BJ (cell line): ENCODE results near the gene CCDC187. TPM values are rescaled to one million over a fixed set of nuclear protein-coding genes. Genes with fewer than 3 reads are reported as not detected.

ENCODE experiments used
- CTCF ChIA-PET: fragments of 350-600 bp; formaldehyde crosslinking; extraction: SDS; loops from one replicate; lab custom pipeline; 2021; ENCODE audit warnings: antibody characterized with exemption, inconsistent platforms; lab: Yijun Ruan, JAX
- POLR2A ChIA-PET: fragments of 300-600 bp; sonication (Branson Sonifier 250); formaldehyde crosslinking; extraction: SDS; loops from one replicate; lab custom pipeline; 2021; ENCODE audit warnings: antibody characterized with exemption; lab: Charles Lee
- DNase-seq: peaks from one replicate; pipeline ENCODE4 v3.0.0-alpha.2; 2011; ENCODE audit warnings: low read depth
- H3K27me3 ChIP-seq: 2 replicates; pipeline ENCODE4 v1.6.0; 2011; ENCODE audit warnings: low read length; ENCODE audit not compliant: control insufficient read depth, insufficient read depth
- H3K36me3 ChIP-seq: 2 replicates; pipeline ENCODE4 v1.5.1; 2011; ENCODE audit warnings: low read length; ENCODE audit not compliant: control insufficient read depth, insufficient read depth
- H3K4me3 ChIP-seq: 2 replicates; pipeline ENCODE4 v1.5.1; 2011; ENCODE audit warnings: low read depth, mild to moderate bottlenecking, control low read depth, low read length
- polyA plus RNA-seq: library from polyadenylated mRNA; depleted of rRNA; stranded (reverse); fragments of >200 nt; gene quantifications from 2 replicates; pipeline ENCODE4 v1.2.3, GENCODE V29; 2011
- TF ChIP-seq, protein P1 (sequence below): IDR thresholded peaks from 2 replicates; pipeline ENCODE4 v1.5.1; 2011; ENCODE audit warnings: low read depth, mild to moderate bottlenecking, control low read depth, inconsistent platforms, low read length, moderate library complexity; ENCODE audit not compliant: insufficient read depth

The CCDC187 gene
- polyA plus RNA-seq, 1 experiment: not detected

GRCh38 chr9:136339958-136340310 lies 36.0 kb upstream of the CCDC187 start:
- CTCF ChIA-PET: interaction anchor here (1.3 to 1.5 kb wide), 3 partner anchors 11 to 23 kb away, joined by 3 to 9 read pairs (median 3); no protein-coding TSS in a partner anchor
- DNase-seq: no peak
- TF ChIP-seq, protein P1, sequence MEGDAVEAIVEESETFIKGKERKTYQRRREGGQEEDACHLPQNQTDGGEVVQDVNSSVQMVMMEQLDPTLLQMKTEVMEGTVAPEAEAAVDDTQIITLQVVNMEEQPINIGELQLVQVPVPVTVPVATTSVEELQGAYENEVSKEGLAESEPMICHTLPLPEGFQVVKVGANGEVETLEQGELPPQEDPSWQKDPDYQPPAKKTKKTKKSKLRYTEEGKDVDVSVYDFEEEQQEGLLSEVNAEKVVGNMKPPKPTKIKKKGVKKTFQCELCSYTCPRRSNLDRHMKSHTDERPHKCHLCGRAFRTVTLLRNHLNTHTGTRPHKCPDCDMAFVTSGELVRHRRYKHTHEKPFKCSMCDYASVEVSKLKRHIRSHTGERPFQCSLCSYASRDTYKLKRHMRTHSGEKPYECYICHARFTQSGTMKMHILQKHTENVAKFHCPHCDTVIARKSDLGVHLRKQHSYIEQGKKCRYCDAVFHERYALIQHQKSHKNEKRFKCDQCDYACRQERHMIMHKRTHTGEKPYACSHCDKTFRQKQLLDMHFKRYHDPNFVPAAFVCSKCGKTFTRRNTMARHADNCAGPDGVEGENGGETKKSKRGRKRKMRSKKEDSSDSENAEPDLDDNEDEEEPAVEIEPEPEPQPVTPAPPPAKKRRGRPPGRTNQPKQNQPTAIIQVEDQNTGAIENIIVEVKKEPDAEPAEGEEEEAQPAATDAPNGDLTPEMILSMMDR: no peak
- Histone ChIP-seq H3K4me3 (no peak overlapping the region), H3K27me3 (no peaks in the 10 kb centered on the region), H3K36me3 (peaks cover 65% of the 10 kb centered on the region)
- POLR2A ChIA-PET: no interaction called here

DNA sequence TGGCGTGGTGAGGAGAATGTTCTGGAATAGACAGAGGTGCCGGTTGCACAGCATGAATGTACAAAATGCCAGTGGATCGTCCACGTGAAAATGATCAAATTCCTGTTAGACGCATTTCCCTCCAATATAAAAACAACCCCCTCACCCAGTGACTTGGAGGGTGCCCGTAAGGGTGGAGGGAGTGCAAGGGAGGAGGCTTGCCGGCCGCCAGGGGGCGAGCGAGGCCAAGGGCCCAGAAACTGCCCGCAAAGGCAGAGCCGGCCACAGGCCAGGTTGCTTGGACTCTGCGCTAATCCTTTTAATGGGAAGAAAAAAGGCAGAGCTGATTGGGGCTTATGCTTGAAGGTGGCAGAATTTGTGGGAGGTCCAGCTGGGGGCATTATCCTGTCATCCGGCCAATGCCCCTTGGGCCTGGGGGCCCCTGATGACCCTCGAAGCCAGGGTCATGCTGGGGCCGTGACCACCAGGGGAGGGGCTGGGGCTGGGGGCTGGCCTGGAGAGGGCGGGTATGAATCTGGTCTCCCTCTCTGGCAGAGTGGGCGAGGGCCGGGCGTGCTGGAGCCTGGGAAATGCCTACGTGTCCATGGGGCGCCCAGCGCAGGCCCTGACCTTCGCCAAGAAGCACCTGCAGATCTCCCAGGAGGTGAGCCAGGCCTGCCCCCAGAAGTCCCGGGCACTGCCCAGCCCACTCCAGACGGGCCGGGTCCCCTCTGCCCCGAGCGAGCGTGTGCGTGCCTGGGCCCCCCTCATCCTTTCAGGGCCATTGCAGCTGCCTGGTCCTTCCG lies 35.5 kb upstream of the CCDC187 start:
- Histone ChIP-seq H3K27me3 (no peaks in the 10 kb centered on the region), H3K36me3 (peaks cover 68% of the 10 kb centered on the region), H3K4me3 (no peak overlapping the region)
- ChIA-PET POLR2A (no interaction called here), CTCF (interaction anchor here (1.3 to 1.5 kb wide), 3 partner anchors 10 to 23 kb away, joined by 3 to 9 read pairs (median 3); no protein-coding TSS in a partner anchor)
- TF ChIP-seq, protein P1: peak; percentile 89
- DNase-seq: no peak

- H3K4me3 ChIP-seq: no peak overlapping the region
- DNase-seq: no peak
- peaks cover 64% of the 10 kb centered on the region for H3K36me3 ChIP-seq
- H3K27me3 ChIP-seq: no peaks in the 10 kb centered on the region
- CTCF ChIA-PET: interaction anchor here (1.5 to 2.0 kb wide), 2 partner anchors 9 to 10 kb away, joined by 7 to 9 read pairs; partner anchors contain the start of gene GPSM1
- TF ChIP-seq, protein P1: no peak
- POLR2A ChIA-PET: no interaction called here
Measured at GRCh38 chr9:136338511-136338910, 34.6 kb upstream of the CCDC187 start.

- POLR2A ChIA-PET: no interaction called here
- H3K27me3 ChIP-seq: no peaks in the 10 kb centered on the region
- TF ChIP-seq, protein P1: no peak
- DNase-seq: no peak
- peaks cover 61% of the 10 kb centered on the region for H3K36me3 ChIP-seq
- no peak overlapping the region for H3K4me3 ChIP-seq
- CTCF ChIA-PET: interaction anchor here (0.9 to 2.0 kb wide), 5 partner anchors 9 to 72 kb away, joined by 3 to 7 read pairs (median 5); partner anchors contain the start of gene GPSM1
Measured at GRCh38 chr9:136337416-136338395, 33.8 kb upstream of the CCDC187 start.
